Endometrium (tissue), 2 donors: ENCODE data around the gene NXN.
"Not testable (repeated sequence)": the region's sequence is repeated elsewhere in the genome, so short reads cannot be mapped to it uniquely, and the experiment has no call there.

Experiments used
- FAIRE-seq: peaks from 2 replicates; lab custom pipeline; 2012; peaks lifted over from hg19 to GRCh38; lab: Jason Lieb, UNC
- donor health status: control.
- donor health status: control.

The NXN gene

GRCh38 chr17:767076-767475 lies 212.5 kb downstream of the NXN start:
- FAIRE-seq, result no peak

- FAIRE-seq, result no peak
Measured at GRCh38 chr17:760371-760770, 219.2 kb downstream of the NXN start.

- no peak for FAIRE-seq
Measured at GRCh38 chr17:759964-760363, 219.6 kb downstream of the NXN start.

GRCh38 chr17:756010-756567 lies 223.5 kb downstream of the NXN start:
- FAIRE-seq, result not testable (repeated sequence)

DNA sequence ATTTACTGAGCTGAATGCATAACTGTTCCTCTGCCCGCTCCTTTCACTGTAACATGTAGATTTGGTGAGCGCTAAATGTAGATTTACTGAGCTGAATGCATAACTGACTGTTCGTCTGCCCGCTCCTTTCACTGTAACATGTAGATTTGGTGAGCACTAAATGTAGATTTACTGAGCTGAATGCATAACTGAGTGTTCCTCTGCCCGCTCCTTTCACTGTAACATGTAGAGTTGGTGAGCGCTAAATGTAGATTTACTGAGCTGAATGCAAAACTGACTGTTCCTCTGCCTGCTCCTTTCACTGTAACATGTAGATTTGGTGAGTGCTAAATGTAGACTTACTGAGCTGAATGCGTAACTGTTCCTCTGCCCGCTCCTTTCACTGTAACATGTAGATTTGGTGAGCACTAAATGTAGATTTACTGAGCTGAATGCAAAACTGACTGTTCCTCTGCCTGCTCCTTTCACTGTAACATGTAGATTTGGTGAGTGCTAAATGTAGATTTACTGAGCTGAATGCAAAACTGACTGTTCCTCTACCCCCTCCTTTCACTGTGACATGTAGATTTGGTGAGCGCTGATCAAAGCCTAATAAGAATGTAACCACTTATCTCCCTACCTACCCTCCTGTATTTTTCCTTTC lies 224.1 kb downstream of the NXN start:
- not testable (repeated sequence) for FAIRE-seq

DNA sequence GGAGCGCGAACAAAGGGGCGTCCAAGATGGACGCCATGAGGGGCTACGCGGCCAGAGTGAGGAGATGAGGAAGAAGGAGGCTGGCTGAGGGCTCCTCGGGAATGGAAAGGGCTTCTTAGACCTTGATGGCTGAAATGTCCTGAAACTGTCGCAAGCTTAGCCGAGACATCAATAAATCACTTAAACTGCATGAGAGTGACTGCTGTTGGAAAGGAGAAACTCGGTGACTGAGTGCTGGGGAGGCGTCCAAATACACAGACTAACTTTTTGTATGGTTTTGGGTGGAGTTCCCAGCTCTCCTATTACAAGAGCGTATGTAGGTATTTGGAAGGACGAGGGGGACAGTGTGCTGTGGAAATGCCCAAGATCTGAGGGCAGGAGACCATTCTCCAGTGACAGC lies 226.2 kb downstream of the NXN start:
- no peak for FAIRE-seq

- no peak for FAIRE-seq
Measured at GRCh38 chr17:752620-753219, 226.9 kb downstream of the NXN start.

DNA sequence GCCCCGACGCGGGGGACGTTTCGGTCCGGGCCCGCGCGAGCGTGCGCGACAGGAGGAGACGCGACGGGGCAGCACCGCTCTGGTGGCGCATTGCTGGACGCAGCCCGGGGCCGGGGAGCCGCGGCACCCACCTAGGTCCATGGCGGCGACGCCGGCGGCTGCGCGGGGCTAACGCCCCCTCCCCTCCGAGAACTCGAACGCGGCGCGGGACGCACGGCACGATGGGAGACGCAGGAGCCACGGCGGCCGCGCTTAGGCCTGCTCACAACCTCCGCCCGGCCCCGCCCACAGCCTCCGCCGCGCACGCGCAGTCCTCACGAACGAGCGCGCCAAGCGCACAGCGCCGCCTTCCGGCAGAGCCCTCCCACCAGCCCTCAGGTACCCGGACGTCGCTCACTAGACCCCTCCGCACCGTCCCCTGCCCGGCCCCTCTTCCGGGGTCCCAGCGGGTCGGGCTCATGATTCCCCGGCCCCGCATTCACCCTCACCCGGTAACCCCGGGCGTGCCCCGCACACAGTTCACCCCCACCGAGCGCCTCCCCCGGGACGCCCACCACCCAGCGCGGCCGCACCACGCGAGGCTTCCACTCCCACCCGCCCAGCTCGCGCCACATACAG lies 227.5 kb downstream of the NXN start, which contains the start of gene GEMIN4:
Gene GEMIN4 (minus strand): TSS at position 263 of the 618 bp plus-strand sequence. CDS start 122 bp downstream, at position 141.
- FAIRE-seq, result no peak

DNA sequence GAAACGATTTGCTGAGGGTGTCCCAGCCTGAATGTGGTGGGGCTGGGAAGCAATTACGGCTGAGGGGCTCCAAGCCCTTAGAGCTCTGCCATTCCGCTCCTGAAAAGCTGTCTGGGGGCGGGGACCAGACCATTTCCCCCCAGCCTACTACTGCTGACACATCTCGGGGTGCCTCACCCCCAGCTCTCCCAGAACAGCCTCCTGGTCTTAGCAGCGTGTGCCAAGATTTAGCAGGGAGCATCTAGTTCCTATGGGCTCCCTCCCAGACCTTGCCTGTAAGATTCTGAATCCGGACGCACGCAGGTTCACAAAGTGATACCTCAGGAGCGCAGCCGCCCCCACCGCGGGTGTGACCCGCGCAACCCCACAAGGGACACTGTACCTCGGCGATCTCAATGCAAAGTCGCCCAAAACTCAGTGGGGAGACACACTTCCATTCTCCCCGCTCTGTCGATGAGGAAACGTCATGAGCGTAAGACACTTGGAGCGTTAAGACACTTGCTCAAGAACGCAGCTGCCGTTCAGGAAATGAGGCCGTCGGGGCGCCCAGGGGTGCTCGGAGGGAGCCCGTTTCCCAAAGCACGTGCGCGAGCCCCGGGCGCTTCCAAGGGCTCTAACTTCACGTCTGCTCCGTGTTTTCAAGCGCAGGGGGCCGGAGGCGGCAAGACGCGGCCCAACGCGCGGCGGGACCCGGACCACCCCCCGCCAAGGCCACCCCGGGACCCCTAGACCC lies 228.1 kb downstream of the NXN start:
- FAIRE-seq, result no peak

DNA sequence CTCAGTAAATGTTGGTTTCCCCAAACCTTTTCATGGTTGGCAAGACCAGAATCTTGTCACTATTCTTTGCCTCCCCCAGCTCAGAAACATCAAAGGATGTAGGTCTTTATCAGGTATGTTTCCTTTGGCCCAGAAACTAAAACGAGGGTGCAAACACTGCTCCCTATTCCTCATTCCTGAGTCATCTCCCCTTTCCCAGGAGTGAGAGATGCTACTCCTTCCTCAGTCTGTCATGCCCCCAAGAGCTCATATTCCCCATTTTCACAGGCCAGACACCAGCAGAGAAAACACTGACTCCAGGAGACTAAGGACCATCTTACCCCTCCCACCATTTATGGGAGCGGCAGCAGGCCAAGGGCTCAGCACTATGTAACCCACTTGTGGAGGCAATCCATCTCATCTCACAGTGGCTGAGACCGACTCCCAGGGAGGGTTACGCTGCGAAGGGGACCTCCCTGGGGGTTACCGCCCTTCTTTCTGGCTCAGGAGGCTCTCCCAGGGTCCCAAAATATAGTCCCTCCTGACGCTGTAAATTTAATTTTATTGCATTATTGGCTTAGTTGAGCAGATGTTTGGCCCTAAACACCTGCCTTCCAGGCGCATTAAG lies 229.0 kb downstream of the NXN start:
- FAIRE-seq, result no peak

DNA sequence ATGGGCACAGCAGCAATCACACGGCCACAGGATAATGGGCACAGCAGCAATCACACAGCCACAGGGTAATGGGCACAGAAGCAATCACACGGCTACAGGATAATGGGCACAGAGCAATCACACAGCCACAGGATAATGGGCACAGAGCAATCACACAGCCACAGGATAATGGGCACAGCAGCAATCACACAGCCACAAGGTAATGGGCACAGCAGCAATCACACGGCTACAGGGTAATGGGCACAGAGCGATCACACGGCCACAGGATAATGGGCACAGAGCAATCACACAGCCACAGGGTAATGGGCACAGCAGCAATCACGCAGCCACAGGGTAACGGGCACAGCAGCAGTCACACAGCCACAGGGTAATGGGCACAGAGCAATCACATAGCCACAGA lies 230.2 kb downstream of the NXN start:
- FAIRE-seq, result not testable (repeated sequence)
